Stimulated activated naive CD8-positive, alpha-beta T cell treated with anti-CD3 and anti-CD28 coated beads, Interleukin-15, Interleukin-2, amounts not matched to agents 100 ng/mL and 50 ng/mL, for 24 hours (primary cell): Measurements from ENCODE around the gene CCSER2.
A peak's percentile ranks its signal among the peaks of the same experiment; 100 is the strongest.

ENCODE experiments used
- H3K27ac Mint-ChIP-seq: one replicate; pipeline ENCODE4 v1.8.0; 2021; ENCODE audit warnings: mild to moderate bottlenecking, mixed read lengths
- H3K27me3 Mint-ChIP-seq: one replicate; pipeline ENCODE4 v1.8.0; 2021; ENCODE audit warnings: mixed read lengths
- H3K36me3 Mint-ChIP-seq: one replicate; pipeline ENCODE4 v1.8.0; 2021; ENCODE audit warnings: low read depth, mixed read lengths
- H3K4me1 Mint-ChIP-seq: one replicate; pipeline ENCODE4 v1.8.0; 2021; ENCODE audit warnings: low read depth, mixed read lengths
- H3K4me3 Mint-ChIP-seq: one replicate; pipeline ENCODE4 v1.8.0; 2021; ENCODE audit warnings: mild to moderate bottlenecking, mixed read lengths
- H3K9me3 Mint-ChIP-seq: one replicate; pipeline ENCODE4 v1.8.0; 2021; ENCODE audit warnings: mixed read lengths

The CCSER2 gene

GRCh38 chr10:84352251-84352842 is 24.0 kb downstream of the CCSER2 start:
- H3K27ac Mint-ChIP-seq, result no peak overlapping the region
- H3K4me3 Mint-ChIP-seq, result no peak overlapping the region
- H3K27me3 Mint-ChIP-seq, result no peaks in the 10 kb centered on the region
- no peaks in the 10 kb centered on the region for H3K36me3 Mint-ChIP-seq
- no peaks in the 10 kb centered on the region for H3K9me3 Mint-ChIP-seq
- H3K4me1 Mint-ChIP-seq, result peaks cover 70% of the 10 kb centered on the region

- Mint-ChIP-seq H3K27ac (no peak overlapping the region), H3K36me3 (no peaks in the 10 kb centered on the region), H3K4me3 (no peak overlapping the region), H3K4me1 (peaks cover 76% of the 10 kb centered on the region), H3K27me3 (no peaks in the 10 kb centered on the region), H3K9me3 (no peaks in the 10 kb centered on the region)
Observed at GRCh38 chr10:84353052-84353803, 24.8 kb downstream of the CCSER2 start.

GRCh38 chr10:84354623-84355022 is 26.2 kb downstream of the CCSER2 start:
- no peak overlapping the region for H3K4me3 Mint-ChIP-seq
- peaks cover 76% of the 10 kb centered on the region for H3K4me1 Mint-ChIP-seq
- H3K36me3 Mint-ChIP-seq, result no peaks in the 10 kb centered on the region
- H3K9me3 Mint-ChIP-seq, result no peaks in the 10 kb centered on the region
- peak overlapping the region; percentile 19 for H3K27ac Mint-ChIP-seq
- H3K27me3 Mint-ChIP-seq, result no peaks in the 10 kb centered on the region

- Mint-ChIP-seq H3K4me1 (peaks cover 78% of the 10 kb centered on the region), H3K36me3 (no peaks in the 10 kb centered on the region), H3K27ac (peak overlapping the region; percentile 17), H3K9me3 (no peaks in the 10 kb centered on the region), H3K4me3 (no peak overlapping the region), H3K27me3 (no peaks in the 10 kb centered on the region)
Observed at GRCh38 chr10:84355106-84355505, 26.7 kb downstream of the CCSER2 start.

GRCh38 chr10:84356928-84357327 is 28.5 kb downstream of the CCSER2 start:
- Mint-ChIP-seq H3K4me1 (peaks cover 96% of the 10 kb centered on the region), H3K36me3 (peaks cover under 1% of the 10 kb centered on the region), H3K9me3 (no peaks in the 10 kb centered on the region), H3K27ac (peak overlapping the region; percentile 8), H3K4me3 (no peak overlapping the region), H3K27me3 (no peaks in the 10 kb centered on the region)

GRCh38 chr10:84358743-84359142 is 30.4 kb downstream of the CCSER2 start:
- Mint-ChIP-seq H3K27me3 (no peaks in the 10 kb centered on the region), H3K4me1 (peaks cover 95% of the 10 kb centered on the region), H3K4me3 (no peak overlapping the region), H3K36me3 (peaks cover 11% of the 10 kb centered on the region), H3K9me3 (no peaks in the 10 kb centered on the region), H3K27ac (no peak overlapping the region)

- Mint-ChIP-seq H3K4me1 (peaks cover 91% of the 10 kb centered on the region), H3K4me3 (peak overlapping the region; percentile 24), H3K36me3 (peaks cover 15% of the 10 kb centered on the region), H3K27ac (peak overlapping the region; percentile 40), H3K27me3 (no peaks in the 10 kb centered on the region), H3K9me3 (no peaks in the 10 kb centered on the region)
Observed at GRCh38 chr10:84360637-84361365, 32.4 kb downstream of the CCSER2 start.

GRCh38 chr10:84365335-84365881 is 37.0 kb downstream of the CCSER2 start:
- H3K4me3 Mint-ChIP-seq, result no peak overlapping the region
- H3K9me3 Mint-ChIP-seq, result peaks cover 5% of the 10 kb centered on the region
- H3K27ac Mint-ChIP-seq, result no peak overlapping the region
- no peaks in the 10 kb centered on the region for H3K27me3 Mint-ChIP-seq
- H3K36me3 Mint-ChIP-seq, result peaks cover 19% of the 10 kb centered on the region
- peaks cover 75% of the 10 kb centered on the region for H3K4me1 Mint-ChIP-seq

- Mint-ChIP-seq H3K27me3 (no peaks in the 10 kb centered on the region), H3K36me3 (peaks cover 21% of the 10 kb centered on the region), H3K4me1 (peaks cover 69% of the 10 kb centered on the region), H3K9me3 (peaks cover 5% of the 10 kb centered on the region), H3K4me3 (no peak overlapping the region), H3K27ac (peak overlapping the region; percentile 37)
Observed at GRCh38 chr10:84366041-84366440, 37.7 kb downstream of the CCSER2 start.

- no peak overlapping the region for H3K27ac Mint-ChIP-seq
- H3K36me3 Mint-ChIP-seq, result peaks cover 28% of the 10 kb centered on the region
- peaks cover 5% of the 10 kb centered on the region for H3K9me3 Mint-ChIP-seq
- H3K4me1 Mint-ChIP-seq, result peaks cover 69% of the 10 kb centered on the region
- H3K4me3 Mint-ChIP-seq, result no peak overlapping the region
- no peaks in the 10 kb centered on the region for H3K27me3 Mint-ChIP-seq
Observed at GRCh38 chr10:84367256-84367655, 38.9 kb downstream of the CCSER2 start.

GRCh38 chr10:84368828-84369227 is 40.4 kb downstream of the CCSER2 start:
- H3K4me1 Mint-ChIP-seq, result peaks cover 61% of the 10 kb centered on the region
- H3K27ac Mint-ChIP-seq, result no peak overlapping the region
- peaks cover 25% of the 10 kb centered on the region for H3K36me3 Mint-ChIP-seq
- peaks cover 5% of the 10 kb centered on the region for H3K9me3 Mint-ChIP-seq
- H3K4me3 Mint-ChIP-seq, result no peak overlapping the region
- no peaks in the 10 kb centered on the region for H3K27me3 Mint-ChIP-seq

- Mint-ChIP-seq H3K36me3 (peaks cover 26% of the 10 kb centered on the region), H3K27me3 (no peaks in the 10 kb centered on the region), H3K4me1 (peaks cover 57% of the 10 kb centered on the region), H3K27ac (no peak overlapping the region), H3K9me3 (peaks cover 5% of the 10 kb centered on the region), H3K4me3 (no peak overlapping the region)
Observed at GRCh38 chr10:84370283-84370682, 41.9 kb downstream of the CCSER2 start.

- Mint-ChIP-seq H3K4me3 (no peak overlapping the region), H3K36me3 (peaks cover 31% of the 10 kb centered on the region), H3K27me3 (no peaks in the 10 kb centered on the region), H3K9me3 (peaks cover 5% of the 10 kb centered on the region), H3K4me1 (peaks cover 55% of the 10 kb centered on the region), H3K27ac (peak overlapping the region; percentile 2)
Observed at GRCh38 chr10:84371944-84372343, 43.6 kb downstream of the CCSER2 start.

- Mint-ChIP-seq H3K27ac (no peak overlapping the region), H3K9me3 (peaks cover 5% of the 10 kb centered on the region), H3K36me3 (peaks cover 32% of the 10 kb centered on the region), H3K27me3 (no peaks in the 10 kb centered on the region), H3K4me3 (no peak overlapping the region), H3K4me1 (peaks cover 47% of the 10 kb centered on the region)
Observed at GRCh38 chr10:84373000-84373399, 44.6 kb downstream of the CCSER2 start.

GRCh38 chr10:84374455-84374854 is 46.1 kb downstream of the CCSER2 start:
- Mint-ChIP-seq H3K9me3 (no peaks in the 10 kb centered on the region), H3K27me3 (no peaks in the 10 kb centered on the region), H3K4me3 (no peak overlapping the region), H3K27ac (no peak overlapping the region), H3K4me1 (peaks cover 44% of the 10 kb centered on the region), H3K36me3 (peaks cover 33% of the 10 kb centered on the region)
